Esophagus muscularis mucosa (tissue), 3 donors: ENCODE results near the gene VEPH1.

Experiments
- CTCF ChIP-seq, 3 experiments: fragments of 200-600 bp in 2 of 3; fragments of 450-650 bp in 1 of 3; sonication (generic) in 2 of 3; IDR thresholded peaks; one replicate each; pipeline ENCODE4 v1.5.1; 2017 to 2019; ENCODE audit warnings: antibody characterized with exemption in 3 of 3, mild to moderate bottlenecking in 2 of 3, moderate library complexity in 1 of 3
- POLR2A ChIP-seq: fragments of 450-650 bp; IDR thresholded peaks from one replicate; pipeline ENCODE4 v1.6.1; 2017; ENCODE audit warnings: antibody characterized with exemption, moderate library complexity, mild to moderate bottlenecking, low read depth
- POLR2AphosphoS5 ChIP-seq, 2 donors: sonication (generic); formaldehyde crosslinking; IDR thresholded peaks; one replicate each; pipeline ENCODE4 v1.6.1; 2017; ENCODE audit warnings: antibody characterized with exemption in 2 of 2

- TF ChIP-seq CTCF (IDR thresholded peaks at IDR 0.05) (no peak), POLR2A (no peak), POLR2AphosphoS5 (IDR thresholded peaks at IDR 0.05) (no peak)
Observed at GRCh38 chr3:157499342-157499963, 3.8 kb downstream of the VEPH1 start.
